GM19099 (cell line): Measurements from ENCODE around the gene LMBR1.

Experiments
- POLR2A ChIP-seq: IDR thresholded peaks from 3 replicates; pipeline ENCODE4 v1.6.1; 2011; ENCODE audit warnings: low read depth; ENCODE audit not compliant: insufficient read length; ENCODE audit errors: extremely low read depth

Gene LMBR1

DNA sequence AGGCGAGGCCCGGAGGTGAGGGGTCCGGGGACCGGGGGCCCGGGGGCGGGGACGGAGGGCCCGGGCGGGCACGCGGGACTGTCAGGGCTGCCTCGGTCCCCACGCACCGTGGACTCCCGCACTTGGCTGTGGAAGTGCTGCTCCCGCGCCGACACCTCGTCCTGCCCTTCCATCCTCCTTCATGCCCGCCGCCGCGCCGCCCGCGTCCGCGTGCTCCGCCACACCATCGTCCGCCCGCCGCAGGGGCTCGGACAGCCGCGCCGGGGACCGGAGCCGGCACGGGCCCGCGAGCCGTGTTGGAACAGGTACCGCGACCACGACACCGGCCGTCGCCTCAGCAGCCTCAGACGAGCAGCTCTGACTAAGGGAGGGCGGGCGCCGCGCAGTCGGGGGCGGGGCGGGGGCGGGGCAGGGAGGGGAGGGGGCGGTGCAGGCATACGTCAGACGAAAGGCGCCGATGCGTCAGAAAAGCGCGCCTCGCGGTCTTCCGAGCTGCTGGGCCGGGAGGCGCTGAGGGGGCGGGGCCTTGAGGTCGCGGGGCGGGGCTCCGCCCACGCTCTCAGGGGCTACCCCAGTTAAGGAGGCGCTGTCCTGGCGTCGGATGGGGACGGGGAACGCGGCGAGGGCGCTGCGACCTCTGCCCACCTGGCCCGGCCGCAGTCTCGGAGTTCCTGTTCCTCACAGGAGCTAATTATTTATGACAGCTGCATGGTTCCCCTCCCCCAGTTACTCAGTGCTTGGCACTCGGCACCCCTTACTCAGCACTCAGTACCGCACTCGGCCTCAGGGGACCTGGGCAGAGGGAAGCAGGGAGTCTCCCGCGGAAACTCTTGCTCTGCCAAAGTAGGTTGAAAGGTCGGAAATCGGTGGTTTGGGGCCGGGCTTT lies at the start of gene LMBR1:
Gene LMBR1, minus strand, starts transcription at position 363 of the 886 bp plus-strand sequence. Its CDS starts 190 bp downstream, at position 173.
- peak; percentile 90 for TF ChIP-seq POLR2A

DNA sequence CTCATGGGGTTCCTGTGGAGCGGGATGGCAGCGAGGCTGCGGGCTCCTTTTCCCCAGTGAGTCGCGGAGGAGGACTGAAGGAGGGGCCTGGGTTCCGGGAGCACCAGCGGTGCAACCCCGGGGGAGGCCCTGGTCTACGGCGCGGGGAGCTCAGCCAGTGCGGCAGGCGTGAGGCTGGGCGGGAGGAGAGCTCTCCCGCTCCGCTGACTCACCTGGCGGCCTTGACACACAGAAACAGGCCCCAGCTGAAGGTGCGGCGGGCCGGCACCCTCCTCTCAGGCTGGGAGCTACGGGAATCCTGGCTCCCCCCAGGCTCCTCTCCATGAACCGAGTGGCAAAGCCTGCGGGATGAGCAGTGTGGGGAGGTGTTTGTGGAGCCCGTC lies 49.7 kb upstream of the LMBR1 start:
- no peak for TF ChIP-seq POLR2A

DNA sequence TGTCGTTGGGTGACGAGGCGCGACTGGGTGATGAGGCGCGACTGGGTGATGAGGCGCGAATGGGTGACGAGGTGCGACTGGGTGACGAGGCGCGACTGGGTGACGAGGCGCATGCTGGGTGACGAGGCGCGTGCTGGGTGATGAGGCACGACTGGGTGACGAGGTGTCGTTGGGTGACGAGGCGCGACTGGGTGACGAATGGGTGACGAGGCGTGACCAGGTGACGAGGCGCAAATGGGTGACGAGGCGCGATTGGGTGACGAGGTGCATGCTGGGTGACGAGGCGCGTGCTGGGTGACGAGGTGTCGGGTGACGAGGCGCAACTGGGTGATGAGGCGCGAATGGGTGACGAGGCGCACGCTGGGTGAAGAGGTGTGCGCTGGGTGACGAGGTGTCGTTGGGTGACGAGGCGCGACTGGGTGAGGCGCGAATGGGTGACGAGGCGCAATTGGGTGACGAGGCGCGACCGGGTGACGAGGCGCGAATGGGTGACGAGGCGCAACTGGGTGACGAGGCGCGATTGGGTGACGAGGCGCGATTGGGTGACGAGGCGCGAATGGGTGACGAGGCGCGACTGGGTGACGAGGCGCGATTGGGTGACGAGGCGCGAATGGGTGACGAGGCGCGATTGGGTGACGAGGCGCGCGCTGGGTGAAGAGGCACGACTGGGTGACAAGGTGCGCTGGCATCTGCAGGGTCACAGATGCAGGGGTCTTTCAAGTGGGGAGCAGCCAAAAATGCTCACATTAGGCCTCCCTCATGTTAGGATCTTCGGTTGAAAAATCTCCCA lies 48.6 kb upstream of the LMBR1 start:
- no peak for TF ChIP-seq POLR2A

DNA sequence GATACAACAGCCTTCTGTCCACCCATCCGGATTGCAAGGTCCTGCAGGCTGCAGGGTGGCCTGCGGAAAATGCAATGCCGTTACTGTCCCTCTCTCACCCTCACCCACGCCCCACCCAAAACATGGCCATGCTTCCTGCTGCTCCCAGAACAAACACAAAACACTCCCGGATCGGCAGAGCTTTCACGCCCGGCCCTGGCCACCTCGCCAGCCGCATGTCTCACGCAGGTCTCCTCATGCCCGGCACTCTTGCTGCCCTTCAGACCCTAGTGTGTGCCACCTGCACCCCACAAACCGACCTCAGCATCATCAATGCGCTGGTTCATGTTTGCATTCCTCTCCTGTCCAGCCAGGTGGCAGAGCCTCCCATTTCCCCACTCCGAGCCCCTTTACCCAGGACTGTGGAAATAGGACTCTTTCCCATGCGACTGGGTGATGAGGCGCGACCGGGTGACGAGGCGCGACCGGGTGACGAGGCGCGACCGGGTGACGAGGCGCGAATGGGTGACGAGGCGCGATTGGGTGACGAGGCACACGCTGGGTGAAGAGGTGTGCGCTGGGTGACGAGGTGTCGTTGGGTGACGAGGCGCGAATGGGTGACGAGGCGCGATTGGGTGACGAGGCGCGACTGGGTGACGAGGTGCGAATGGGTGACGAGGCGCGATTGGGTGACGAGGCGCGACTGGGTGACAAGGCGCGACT lies 47.6 kb upstream of the LMBR1 start:
- TF ChIP-seq POLR2A: no peak

DNA sequence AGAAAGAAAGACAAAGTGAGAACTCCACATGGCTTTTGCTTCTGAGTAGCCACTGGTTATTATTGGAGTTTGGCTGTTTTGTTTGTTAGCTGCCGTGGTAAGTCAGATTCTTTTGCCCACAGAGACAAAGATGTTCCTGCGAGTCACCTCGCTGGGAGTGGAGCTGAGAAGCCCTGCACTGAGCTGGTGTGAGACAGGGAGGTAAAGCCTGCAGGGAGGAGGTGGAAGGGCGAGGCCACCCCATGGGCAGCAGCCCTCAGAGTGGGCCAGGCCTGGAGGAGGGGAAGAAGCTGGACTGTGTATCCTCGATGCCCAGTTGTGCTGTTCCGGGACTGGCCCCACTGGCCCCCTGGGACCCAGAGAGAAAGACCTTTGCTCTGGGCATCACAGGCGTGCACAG lies 42.3 kb upstream of the LMBR1 start:
- no peak for TF ChIP-seq POLR2A

DNA sequence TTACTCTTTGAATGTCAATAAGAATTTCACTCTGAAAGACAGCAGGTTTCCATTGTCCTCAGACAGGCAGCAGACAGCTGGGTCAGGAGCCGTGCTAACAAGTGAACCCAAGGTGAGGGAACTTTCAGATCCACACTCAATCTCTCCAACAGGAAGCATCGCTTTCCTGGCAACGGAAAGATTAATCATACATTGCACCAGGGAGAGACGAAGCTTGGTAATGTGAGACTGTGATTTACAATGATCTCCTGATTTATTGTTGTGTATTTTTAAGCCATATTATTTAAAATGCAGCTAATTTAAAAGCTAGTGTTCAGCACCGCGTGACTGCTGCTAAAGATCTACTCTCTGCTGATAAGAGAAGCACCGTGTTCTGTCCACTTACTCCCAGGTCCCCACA lies 39.0 kb upstream of the LMBR1 start:
- no peak for TF ChIP-seq POLR2A

GRCh38 chr7:156929789-156930539 lies 37.0 kb upstream of the LMBR1 start:
- TF ChIP-seq POLR2A: no peak

DNA sequence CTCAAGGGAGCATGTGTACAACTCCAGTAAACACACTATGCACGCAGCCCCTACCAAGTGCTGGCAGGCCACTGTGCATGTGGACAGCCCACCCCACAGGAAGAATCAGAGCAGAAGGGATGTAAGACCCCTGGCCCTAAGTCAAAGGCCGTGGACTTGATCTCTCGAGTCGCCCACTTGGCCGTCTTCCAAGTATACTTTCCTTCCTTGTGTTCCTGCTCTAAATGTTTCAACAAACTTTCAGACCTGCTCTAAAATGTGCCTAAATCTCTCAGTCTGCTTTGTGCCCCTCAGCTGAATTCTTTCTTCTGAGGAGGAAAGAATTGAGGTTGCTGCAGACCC lies 35.4 kb upstream of the LMBR1 start:
- TF ChIP-seq POLR2A: no peak

GRCh38 chr7:156927571-156928405 lies 34.8 kb upstream of the LMBR1 start:
- no peak for TF ChIP-seq POLR2A

DNA sequence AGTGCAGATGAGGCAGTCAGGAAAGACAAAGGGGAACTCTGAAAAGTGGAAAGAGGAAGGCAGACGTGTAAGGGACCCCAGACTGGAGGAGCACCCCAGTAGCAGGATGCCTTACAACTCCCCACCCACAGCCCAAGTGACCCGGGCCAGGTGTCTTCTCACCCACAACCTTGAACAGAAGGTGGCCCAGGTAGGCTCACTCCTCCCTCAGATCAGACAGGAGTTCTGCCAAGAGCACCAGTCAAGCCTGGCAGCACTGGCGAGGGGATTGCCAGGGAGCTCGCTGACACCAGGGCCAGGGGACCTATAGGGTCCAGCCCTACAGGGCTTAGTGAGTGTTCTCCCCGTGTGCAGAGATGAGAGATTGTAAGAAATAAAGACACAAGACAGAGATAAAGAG lies 27.1 kb upstream of the LMBR1 start:
- TF ChIP-seq POLR2A: no peak

- TF ChIP-seq POLR2A: no peak
Observed at GRCh38 chr7:156919132-156919713, 26.2 kb upstream of the LMBR1 start.

DNA sequence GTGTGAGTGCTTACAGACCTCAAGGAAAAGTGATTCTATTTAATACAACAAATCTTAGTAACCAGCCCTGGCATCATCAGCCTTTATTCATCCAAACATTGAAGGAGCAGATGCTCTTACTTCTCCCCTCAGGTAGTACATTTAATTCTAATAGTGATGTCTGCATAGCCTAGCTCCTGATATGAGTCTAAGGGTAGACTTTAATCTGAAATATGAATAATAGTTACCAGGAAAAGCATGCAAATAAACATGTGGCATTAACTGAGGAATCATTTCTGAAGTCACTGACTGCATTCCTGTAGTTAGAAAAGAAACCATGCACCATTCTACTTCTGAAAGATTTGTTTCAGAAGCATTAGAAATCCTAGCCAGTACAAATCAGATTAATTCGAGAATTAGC lies 25.7 kb upstream of the LMBR1 start:
- no peak for TF ChIP-seq POLR2A

- TF ChIP-seq POLR2A: no peak
Observed at GRCh38 chr7:156907656-156908055, 14.7 kb upstream of the LMBR1 start.

GRCh38 chr7:156906200-156906649 lies 13.2 kb upstream of the LMBR1 start:
- TF ChIP-seq POLR2A: no peak

- no peak for TF ChIP-seq POLR2A
Observed at GRCh38 chr7:156903232-156903909, 10.4 kb upstream of the LMBR1 start.
